ENCODE results near the gene TM9SF4. TPM values are rescaled to one million over a fixed set of nuclear protein-coding genes. Genes with fewer than 3 reads are reported as not detected.

Gene TM9SF4
- total RNA-seq, 1 experiment from 2014 or later, result 67.8 TPM

GRCh38 chr20:32179515-32179914 is 70.0 kb downstream of the TM9SF4 start:
- Histone ChIP-seq H4K20me1 (ENCODE audit: insufficient read depth) (no peaks in the 10 kb centered on the region), H3F3A (ENCODE audit: insufficient read depth, low read depth) (no peaks in the 10 kb centered on the region), H3K4me3 (no peak overlapping the region), H3K79me2 (ENCODE audit: low read depth) (no peaks in the 10 kb centered on the region), H3K4me1 (replicated peaks; ENCODE audit: insufficient read depth) (no peaks in the 10 kb centered on the region), H3K36me3 (ENCODE audit: low read depth) (no peaks in the 10 kb centered on the region), H3K27me3 (ENCODE audit: insufficient read depth, low read depth) (no peaks in the 10 kb centered on the region), H3K4me2 (no peak overlapping the region), H3K9me2 (ENCODE audit: insufficient read depth) (no peaks in the 10 kb centered on the region), H3K9me3 (ENCODE audit: insufficient read depth, low read depth) (no peaks in the 10 kb centered on the region), H2AFZ (no peak overlapping the region), H3K27ac (no peak overlapping the region)
- ChIA-PET POLR2A (ENCODE audit: unreplicated experiment) (no interaction called here), CTCF (no interaction called here)
- peak in 1 of 2 experiments; percentile 11 for DNase-seq
- intact Hi-C loops (cut with micrococcal nuclease; ENCODE audit: unreplicated experiment), result no loop called here
- BruUV-seq (replicated peaks), result no TSS peak
- TF ChIP-seq EZH2 (IDR thresholded peaks at IDR 0.05; ENCODE audit: low read depth) (no peak), CTCF (conservative IDR thresholded peaks at IDR 0.05) (no peak)

DNA sequence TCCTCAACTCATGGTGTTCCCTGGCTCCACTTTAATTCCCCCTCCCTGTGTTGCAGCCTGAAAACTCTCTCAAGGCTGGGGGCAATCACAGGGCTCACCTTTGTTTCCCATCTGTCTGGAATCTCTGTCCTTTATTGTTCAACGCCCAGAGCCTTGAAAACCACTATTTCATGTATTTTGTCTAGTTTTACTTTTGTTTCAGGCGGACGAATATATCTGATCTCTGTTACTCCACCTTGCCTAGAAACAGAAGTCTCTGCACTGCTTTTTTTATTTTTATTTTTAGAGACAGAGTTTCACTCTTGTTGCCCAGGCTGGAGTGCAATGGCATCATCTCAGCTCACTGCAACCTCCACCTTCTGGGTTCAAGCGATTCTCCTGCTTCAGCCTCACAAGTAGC is 70.4 kb downstream of the TM9SF4 start:
- H3K4me2 ChIP-seq, result no peak overlapping the region
- TF ChIP-seq EZH2 (IDR thresholded peaks at IDR 0.05; ENCODE audit: low read depth) (no peak), CTCF (conservative IDR thresholded peaks at IDR 0.05) (no peak)
- no peak for DNase-seq

DNA sequence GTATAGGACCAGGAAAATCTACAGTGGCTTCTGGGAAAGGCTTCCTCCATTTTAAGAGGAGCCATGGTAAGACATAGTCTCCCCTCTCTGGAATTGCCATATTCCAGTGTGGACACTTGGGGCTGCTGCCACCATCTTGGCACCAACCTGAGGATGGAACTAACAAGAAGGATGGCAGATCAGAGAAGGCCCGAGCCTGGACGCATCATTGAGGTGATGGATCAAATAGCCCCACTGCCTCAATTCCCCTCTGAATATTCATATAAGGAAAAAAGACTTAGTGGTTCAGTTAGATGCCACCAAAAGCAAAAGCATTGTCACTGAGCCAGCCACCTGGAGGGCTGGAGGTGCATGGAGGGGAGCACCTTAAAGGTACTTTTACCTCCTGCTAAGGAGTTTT is 72.1 kb downstream of the TM9SF4 start:
- intact Hi-C loops (cut with micrococcal nuclease; ENCODE audit: unreplicated experiment), result no loop called here
- Histone ChIP-seq H3K9me3 (ENCODE audit: insufficient read depth, low read depth) (no peaks in the 10 kb centered on the region), H3K4me2 (no peak overlapping the region), H3K79me2 (ENCODE audit: low read depth) (no peaks in the 10 kb centered on the region), H2AFZ (no peak overlapping the region), H3K4me3 (no peak overlapping the region), H3K9me2 (ENCODE audit: insufficient read depth) (no peaks in the 10 kb centered on the region), H3K27ac (no peak overlapping the region), H4K20me1 (ENCODE audit: insufficient read depth) (no peaks in the 10 kb centered on the region), H3K36me3 (ENCODE audit: low read depth) (no peaks in the 10 kb centered on the region), H3K4me1 (replicated peaks; ENCODE audit: insufficient read depth) (no peaks in the 10 kb centered on the region), H3F3A (ENCODE audit: insufficient read depth, low read depth) (no peaks in the 10 kb centered on the region), H3K27me3 (ENCODE audit: insufficient read depth, low read depth) (no peaks in the 10 kb centered on the region)
- POLR2A ChIA-PET (ENCODE audit: unreplicated experiment), result no interaction called here
- no peak for TF ChIP-seq EZH2 (IDR thresholded peaks at IDR 0.05; ENCODE audit: low read depth)
- TF ChIP-seq CTCF (conservative IDR thresholded peaks at IDR 0.05), result no peak
- BruUV-seq (replicated peaks), result no TSS peak
- CTCF ChIA-PET, result no interaction called here
- peak in 1 of 2 experiments; percentile 16 for DNase-seq

More for the DNA sequence above, 70.4 kb downstream of the TM9SF4 start:
- Histone ChIP-seq H3K4me1 (replicated peaks; ENCODE audit: insufficient read depth) (no peaks in the 10 kb centered on the region), H3K27ac (no peak overlapping the region), H3K9me3 (ENCODE audit: insufficient read depth, low read depth) (no peaks in the 10 kb centered on the region), H3K4me3 (no peak overlapping the region), H3K9me2 (ENCODE audit: insufficient read depth) (no peaks in the 10 kb centered on the region), H2AFZ (no peak overlapping the region), H3K79me2 (ENCODE audit: low read depth) (no peaks in the 10 kb centered on the region), H4K20me1 (ENCODE audit: insufficient read depth) (no peaks in the 10 kb centered on the region), H3K27me3 (ENCODE audit: insufficient read depth, low read depth) (no peaks in the 10 kb centered on the region), H3F3A (ENCODE audit: insufficient read depth, low read depth) (no peaks in the 10 kb centered on the region), H3K36me3 (ENCODE audit: low read depth) (no peaks in the 10 kb centered on the region)
- ChIA-PET POLR2A (ENCODE audit: unreplicated experiment) (no interaction called here), CTCF (no interaction called here)
- BruUV-seq (replicated peaks), result no TSS peak
- intact Hi-C loops (cut with micrococcal nuclease; ENCODE audit: unreplicated experiment), result no loop called here
